Activated B cell treated with CpG ODN at 0.5 μM for 24 hours (primary cell): Measurements from ENCODE around the gene CSNK1E. TPM values are rescaled to one million over a fixed set of nuclear protein-coding genes. Genes with fewer than 3 reads are reported as not detected.

Experiments
- ATAC-seq: fragments of 200-7000 bp; cut with Tn5 transposase; one replicate; pipeline ENCODE4 v1.10.0; 2021; ENCODE audit warnings: low read depth, mild to moderate bottlenecking, moderate library complexity
- CTCF ChIA-PET: fragments of 350-600 bp; sonication (Branson Sonifier 250); formaldehyde crosslinking; loops from one replicate; lab custom pipeline; 2021; ENCODE audit warnings: antibody characterized with exemption; lab: Charles Lee
- POLR2A ChIA-PET: fragments of 350-600 bp; sonication (Branson Sonifier 250); formaldehyde crosslinking; loops from one replicate; lab custom pipeline; 2021; ENCODE audit warnings: antibody characterized with exemption; lab: Charles Lee
- DNase-seq: peaks from one replicate; pipeline ENCODE4 v3.0.0; 2022
- H3K27ac Mint-ChIP-seq: one replicate; pipeline ENCODE4 v1.8.0; 2020; ENCODE audit warnings: mixed read lengths
- H3K27me3 Mint-ChIP-seq: one replicate; pipeline ENCODE4 v1.8.0; 2021; ENCODE audit warnings: mixed read lengths
- H3K36me3 Mint-ChIP-seq: one replicate; pipeline ENCODE4 v1.8.0; 2021; ENCODE audit warnings: low read depth, mixed read lengths
- H3K4me1 Mint-ChIP-seq: one replicate; pipeline ENCODE4 v1.8.0; 2021; ENCODE audit warnings: mixed read lengths
- H3K4me3 Mint-ChIP-seq: one replicate; pipeline ENCODE4 v1.8.0; 2020; ENCODE audit warnings: mild to moderate bottlenecking, mixed read lengths
- H3K9me3 Mint-ChIP-seq: one replicate; pipeline ENCODE4 v1.8.0; 2020; ENCODE audit warnings: mixed read lengths
- intact Hi-C: fragments of 100-400 bp; cut with micrococcal nuclease; formaldehyde crosslinking; loops from one replicate; pipeline ENCODE4 v1.15.1; 2024
- total RNA-seq: library from RNA; stranded (reverse); gene quantifications from 2 replicates; pipeline ENCODE4 v1.2.3, GENCODE V29; 2022
- TF ChIP-seq, protein P1 (sequence below): fragments of 200-600 bp; IDR thresholded peaks from one replicate; pipeline ENCODE4 v1.8.0; 2022; ENCODE audit warnings: antibody characterized with exemption, mild to moderate bottlenecking

CSNK1E gene
- total RNA-seq, 1 donor from 2014 or later, result 85.2 TPM

DNA sequence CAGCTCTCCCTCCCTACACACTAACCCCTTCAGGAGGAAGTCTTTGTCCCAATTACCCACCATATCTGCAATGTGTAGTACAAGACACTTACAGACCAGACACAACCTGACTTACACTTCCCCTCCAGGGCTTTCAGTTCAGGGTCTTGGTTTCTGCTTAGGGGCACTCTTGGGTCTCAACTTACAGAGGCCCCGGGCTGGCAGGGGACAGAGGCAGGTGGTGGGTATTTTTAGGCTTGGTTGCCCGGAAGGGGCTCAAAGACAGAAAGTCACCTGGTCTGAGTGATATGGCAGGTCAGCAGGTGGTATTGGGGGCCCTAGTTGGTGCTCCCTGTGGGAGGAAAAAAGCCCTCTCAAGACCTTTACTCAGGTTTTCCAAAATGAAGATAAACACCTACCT is 41.1 kb downstream of the CSNK1E start:
- no peak overlapping the region for H3K27ac Mint-ChIP-seq
- POLR2A ChIA-PET, result no interaction called here
- intact Hi-C loops, result no loop called here

DNA sequence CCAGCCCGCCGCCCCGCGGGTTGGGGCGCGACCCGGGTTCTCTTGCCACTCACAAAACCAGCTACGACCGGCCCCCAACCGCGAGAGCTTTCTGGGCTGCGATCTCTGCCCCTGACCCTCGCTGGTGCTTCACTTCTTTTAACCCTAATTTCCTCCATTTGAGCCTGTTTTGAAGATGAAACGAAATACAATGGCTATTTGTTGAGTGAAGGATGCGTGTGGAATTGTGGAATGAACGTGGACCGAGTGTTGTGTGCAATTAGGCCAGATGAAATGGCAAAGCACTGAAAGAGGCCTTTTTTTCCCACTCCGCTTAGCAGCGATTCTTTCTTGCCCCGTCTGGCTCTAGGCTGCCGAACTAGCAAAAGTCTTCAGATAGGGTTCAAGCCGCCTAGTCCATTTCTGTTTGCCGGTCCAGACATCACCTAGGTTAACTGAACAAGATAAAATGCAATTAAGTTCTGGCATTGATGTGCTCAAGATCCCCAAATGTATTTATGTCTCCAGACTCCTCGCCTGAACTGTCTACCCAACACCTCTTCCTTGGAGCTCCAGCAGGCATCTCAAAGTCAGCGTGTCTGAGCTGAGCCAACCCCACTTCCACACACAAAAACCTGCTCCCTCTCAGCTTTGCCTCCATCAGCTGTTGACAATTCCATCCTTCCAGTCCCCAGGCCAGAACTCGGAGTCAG is 44.0 kb downstream of the CSNK1E start:
- intact Hi-C loops, result loop anchor here (1.0 to 5.0 kb wide), 5 partner anchors 13 to 216 kb away; partner anchors contain the start of genes CSNK1E, PICK1 and PLA2G6
- ChIA-PET POLR2A (interaction anchor here (0.9 to 3.7 kb wide), 4 partner anchors 13 to 32 kb away, joined by 3 to 15 read pairs (median 4); no protein-coding TSS in a partner anchor), CTCF (interaction anchor here (1.8 kb wide), 1 partner anchor 11 kb away, joined by 7 read pairs; no protein-coding TSS in a partner anchor)
- Mint-ChIP-seq H3K27ac (peak overlapping the region; percentile 93), H3K4me3 (peak overlapping the region; percentile 93), H3K27me3 (no peaks in the 10 kb centered on the region), H3K9me3 (no peaks in the 10 kb centered on the region), H3K36me3 (peaks cover 5% of the 10 kb centered on the region), H3K4me1 (peaks cover 38% of the 10 kb centered on the region)
- TF ChIP-seq, protein P1, sequence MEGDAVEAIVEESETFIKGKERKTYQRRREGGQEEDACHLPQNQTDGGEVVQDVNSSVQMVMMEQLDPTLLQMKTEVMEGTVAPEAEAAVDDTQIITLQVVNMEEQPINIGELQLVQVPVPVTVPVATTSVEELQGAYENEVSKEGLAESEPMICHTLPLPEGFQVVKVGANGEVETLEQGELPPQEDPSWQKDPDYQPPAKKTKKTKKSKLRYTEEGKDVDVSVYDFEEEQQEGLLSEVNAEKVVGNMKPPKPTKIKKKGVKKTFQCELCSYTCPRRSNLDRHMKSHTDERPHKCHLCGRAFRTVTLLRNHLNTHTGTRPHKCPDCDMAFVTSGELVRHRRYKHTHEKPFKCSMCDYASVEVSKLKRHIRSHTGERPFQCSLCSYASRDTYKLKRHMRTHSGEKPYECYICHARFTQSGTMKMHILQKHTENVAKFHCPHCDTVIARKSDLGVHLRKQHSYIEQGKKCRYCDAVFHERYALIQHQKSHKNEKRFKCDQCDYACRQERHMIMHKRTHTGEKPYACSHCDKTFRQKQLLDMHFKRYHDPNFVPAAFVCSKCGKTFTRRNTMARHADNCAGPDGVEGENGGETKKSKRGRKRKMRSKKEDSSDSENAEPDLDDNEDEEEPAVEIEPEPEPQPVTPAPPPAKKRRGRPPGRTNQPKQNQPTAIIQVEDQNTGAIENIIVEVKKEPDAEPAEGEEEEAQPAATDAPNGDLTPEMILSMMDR, result no peak
- ATAC-seq, result no peak
- DNase-seq, result no peak

More for the DNA sequence above, 41.1 kb downstream of the CSNK1E start:
- Mint-ChIP-seq H3K27me3 (no peaks in the 10 kb centered on the region), H3K36me3 (peaks cover 5% of the 10 kb centered on the region), H3K9me3 (no peaks in the 10 kb centered on the region), H3K4me3 (no peak overlapping the region), H3K4me1 (peaks cover 28% of the 10 kb centered on the region)
- CTCF ChIA-PET, result no interaction called here
- DNase-seq, result no peak
- TF ChIP-seq, protein P1, result no peak
- ATAC-seq, result no peak

DNA sequence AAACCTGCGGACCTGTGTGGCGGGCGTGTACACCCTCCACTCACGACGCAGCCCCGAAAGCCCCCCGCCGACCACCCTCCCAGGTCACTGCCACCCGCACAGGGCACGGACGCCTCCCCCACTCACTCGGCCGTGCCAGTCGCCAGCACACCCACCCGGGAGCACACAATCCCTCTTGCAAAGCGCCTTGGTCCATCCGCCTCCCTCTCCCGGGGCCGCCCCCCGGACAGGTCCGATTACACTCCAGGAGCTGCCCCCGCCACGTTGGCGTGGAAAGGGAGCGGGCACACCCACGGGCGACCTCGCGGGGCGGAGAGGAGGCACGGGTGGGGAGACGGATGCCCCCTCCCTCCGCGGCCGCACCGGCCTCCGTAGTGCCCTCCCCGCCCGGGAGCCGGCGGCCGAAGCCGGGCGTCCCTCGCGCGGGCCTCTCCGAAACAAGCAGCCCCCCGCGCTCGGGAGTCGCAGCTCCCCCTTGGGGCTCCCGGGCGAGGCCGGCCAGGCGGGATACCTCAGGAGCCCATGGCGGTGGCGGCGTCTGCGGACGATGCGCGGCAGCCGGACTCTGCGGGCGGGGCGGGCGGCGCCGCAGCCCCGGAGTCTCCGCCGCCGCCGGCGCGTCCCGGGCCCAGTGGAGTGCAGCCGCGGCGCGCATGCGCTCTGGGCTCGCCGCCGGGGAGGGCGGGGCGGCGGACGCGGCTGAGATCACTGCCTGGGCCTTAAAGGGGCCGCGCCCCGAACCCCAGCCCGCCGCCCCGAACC is 44.7 kb downstream of the CSNK1E start, which contains the start of gene TMEM184B:
Gene TMEM184B (minus strand): TSS at position 638 of the 762 bp plus-strand sequence. CDS start 25,049 bp downstream, outside the sequence.
- Mint-ChIP-seq H3K27me3 (no peaks in the 10 kb centered on the region), H3K27ac (peak within 1 kb of the TSS; percentile 93), H3K36me3 (peaks cover 5% of the 10 kb centered on the region), H3K4me3 (peak within 1 kb of the TSS; percentile 93), H3K4me1 (peaks cover 40% of the 10 kb centered on the region), H3K9me3 (no peaks in the 10 kb centered on the region)
- intact Hi-C loops, result loop anchor here (1.0 to 5.0 kb wide), 5 partner anchors 12 to 215 kb away; partner anchors contain the start of genes CSNK1E, PICK1 and PLA2G6
- ChIA-PET POLR2A (interaction anchor here (0.8 to 3.7 kb wide), 5 partner anchors 12 to 76 kb away, joined by 3 to 15 read pairs (median 4); no protein-coding TSS in a partner anchor), CTCF (interaction anchor here (1.8 kb wide), 1 partner anchor 11 kb away, joined by 7 read pairs; no protein-coding TSS in a partner anchor)
- ATAC-seq (peak; percentile 95), DNase-seq (peak; percentile 84)
- TF ChIP-seq, protein P1, result no peak

DNA sequence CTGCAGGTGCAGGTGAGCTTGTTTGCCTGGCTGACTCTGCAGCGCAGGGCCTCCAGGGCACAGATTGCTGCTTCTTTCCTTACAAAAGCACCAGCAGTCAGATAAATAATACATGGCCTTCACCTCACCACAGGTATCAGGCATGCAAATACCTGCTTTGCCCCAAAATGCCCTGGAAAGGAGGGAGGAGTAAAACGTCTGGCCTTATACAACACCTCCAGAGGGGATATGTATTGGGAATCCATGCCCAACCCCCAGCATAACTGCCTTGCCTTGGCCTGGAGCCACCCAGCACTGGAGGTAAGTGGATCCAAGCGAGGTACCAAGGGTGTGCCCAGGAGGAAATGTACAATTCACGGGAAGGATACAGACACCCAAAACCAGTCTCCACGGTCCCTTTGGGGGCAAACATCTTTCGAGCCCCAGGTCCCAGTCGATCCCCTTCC is 45.3 kb downstream of the CSNK1E start:
- Mint-ChIP-seq H3K4me1 (peaks cover 43% of the 10 kb centered on the region), H3K4me3 (peak overlapping the region; percentile 86), H3K36me3 (peaks cover 5% of the 10 kb centered on the region), H3K27ac (peak overlapping the region; percentile 54), H3K27me3 (no peaks in the 10 kb centered on the region), H3K9me3 (no peaks in the 10 kb centered on the region)
- ChIA-PET CTCF (interaction anchor here (0.7 kb wide), 1 partner anchor 12 kb away, joined by 3 read pairs; no protein-coding TSS in a partner anchor), POLR2A (interaction anchor here (0.5 to 3.7 kb wide), 5 partner anchors 12 to 76 kb away, joined by 3 to 15 read pairs (median 4); no protein-coding TSS in a partner anchor)
- DNase-seq (no peak), ATAC-seq (peak; percentile 5)
- intact Hi-C loops, result loop anchor here (2.0 to 5.0 kb wide), 2 partner anchors 91 to 125 kb away; partner anchors contain the start of gene PLA2G6
- TF ChIP-seq, protein P1, result no peak
